SK-N-SH (cell line): Measurements from ENCODE around the gene ATRN. TPM values are rescaled to one million over a fixed set of nuclear protein-coding genes. Genes with fewer than 3 reads are reported as not detected.

Experiments
- CTCF ChIA-PET: fragments of 300-600, 350-600 bp; formaldehyde crosslinking; extraction: SDS; loops from one replicate; lab custom pipeline; 2021; lab: Yijun Ruan, JAX
- POLR2A ChIA-PET: fragments of 350-600 bp; sonication (Branson Sonifier 250); formaldehyde crosslinking; extraction: SDS; loops from one replicate; lab custom pipeline; 2020; ENCODE audit warnings: antibody characterized with exemption, inconsistent platforms; lab: Yijun Ruan, JAX
- DNase-seq: peaks from one replicate; pipeline ENCODE4 v3.0.0; 2012
- H2AFZ ChIP-seq: fragments of 200-600 bp; sonication (generic); 2 replicates; pipeline ENCODE4 v1.8.1; 2016; ENCODE audit warnings: antibody characterized with exemption, mild to moderate bottlenecking, low read depth
- H3F3A ChIP-seq: fragments of 200-600 bp; sonication (generic); replicated peaks from 2 replicates; pipeline ENCODE3; 2016; ENCODE audit warnings: antibody characterized with exemption, mild to moderate bottlenecking; ENCODE audit not compliant: insufficient read depth
- H3K27ac ChIP-seq, 2 experiments: fragments of 200-500 bp in 1 of 2; fragments of 200-600 bp in 1 of 2; sonication (Bioruptor generic) in 1 of 2; sonication (generic), shearing (Covaris generic) in 1 of 2; 2 replicates each; pipeline versions ENCODE4 v1.5.1 to v1.6.1; 2014 to 2016; ENCODE audit warnings: low read depth in 2 of 2, inconsistent platforms in 1 of 2, low read length in 1 of 2, mild to moderate bottlenecking in 1 of 2, mixed read lengths in 1 of 2
- H3K27me3 ChIP-seq: fragments of 200-600 bp; sonication (generic), shearing (Covaris generic); 2 replicates; pipeline ENCODE4 v1.6.1; 2016; ENCODE audit warnings: mixed run types; ENCODE audit not compliant: insufficient read depth
- H3K36me3 ChIP-seq, 2 experiments: fragments of 200-500 bp in 1 of 2; fragments of 200-600 bp in 1 of 2; sonication (Bioruptor generic) in 1 of 2; sonication (generic) in 1 of 2; replicated peaks in 1 of 2; 2 replicates each; pipeline versions ENCODE3 to v1.5.1; 2014 to 2016; ENCODE audit warnings: low read length in 1 of 2, mild to moderate bottlenecking in 1 of 2; ENCODE audit not compliant: insufficient read depth in 2 of 2, control insufficient read depth in 1 of 2
- H3K4me1 ChIP-seq, 2 experiments: fragments of 200-500 bp in 1 of 2; fragments of 200-600 bp in 1 of 2; sonication (Bioruptor generic) in 1 of 2; sonication (generic), shearing (Covaris generic) in 1 of 2; 2 replicates each; pipeline versions ENCODE4 v1.5.1 to v1.6.1; 2014 to 2016; ENCODE audit warnings: low read depth in 1 of 2, low read length in 1 of 2, mixed run types in 1 of 2; ENCODE audit not compliant: insufficient read depth in 2 of 2, control insufficient read depth in 1 of 2
- H3K4me2 ChIP-seq: fragments of 200-600 bp; sonication (generic), shearing (Covaris generic); 2 replicates; pipeline ENCODE4 v1.6.1; 2017; ENCODE audit warnings: mixed run types
- H3K4me3 ChIP-seq, 2 experiments: fragments of 200-500 bp in 1 of 2; fragments of 200-600 bp in 1 of 2; sonication (Bioruptor generic) in 1 of 2; sonication (generic), shearing (Covaris generic) in 1 of 2; 2 replicates each; pipeline versions ENCODE4 v1.5.1 to v1.8.1; 2014 to 2016; ENCODE audit warnings: low read depth in 2 of 2, inconsistent platforms in 1 of 2, low read length in 1 of 2, mild to moderate bottlenecking in 1 of 2, mixed read lengths in 1 of 2, moderate library complexity in 1 of 2
- H3K79me2 ChIP-seq: fragments of 200-600 bp; sonication (generic); 2 replicates; pipeline ENCODE4 v1.8.1; 2017; ENCODE audit warnings: mild to moderate bottlenecking; ENCODE audit not compliant: insufficient read depth
- H3K9ac ChIP-seq: fragments of 200-600 bp; sonication (generic); 2 replicates; pipeline ENCODE4 v1.6.1; 2017; ENCODE audit warnings: mixed run types
- H3K9me2 ChIP-seq: fragments of 200-600 bp; sonication (generic); 2 replicates; pipeline ENCODE4 v1.6.1; 2017; ENCODE audit warnings: mixed run types
- H3K9me3 ChIP-seq: fragments of 200-600 bp; sonication (generic); 2 replicates; pipeline ENCODE4 v1.6.1; 2017; ENCODE audit warnings: mixed run types, mild to moderate bottlenecking, moderate library complexity
- H4K20me1 ChIP-seq: fragments of 200-600 bp; sonication (generic); 2 replicates; pipeline ENCODE4 v1.6.1; 2017; ENCODE audit warnings: mild to moderate bottlenecking, mixed run types; ENCODE audit not compliant: insufficient read depth
- CHD2 ChIP-seq: fragments of 150-350 bp; IDR thresholded peaks from 2 replicates; pipeline ENCODE4 v1.6.1; 2018; ENCODE audit warnings: low read length; ENCODE audit not compliant: partially characterized antibody
- FOXM1 ChIP-seq: IDR thresholded peaks from 2 replicates; pipeline ENCODE4 v1.4.0; 2012; ENCODE audit warnings: low read depth, mild to moderate bottlenecking
- POLR2AphosphoS5 ChIP-seq: IDR thresholded peaks from 2 replicates; pipeline ENCODE4 v1.6.1; 2012; ENCODE audit warnings: low read depth, low read length
- RAD21 ChIP-seq: IDR thresholded peaks from 2 replicates; pipeline ENCODE4 v1.6.1; 2012; ENCODE audit warnings: mild to moderate bottlenecking, low read length
- TAF1 ChIP-seq: IDR thresholded peaks from 2 replicates; pipeline ENCODE4 v1.6.1; 2012; ENCODE audit warnings: low read depth, mild to moderate bottlenecking, low read length, moderate library complexity, borderline replicate concordance
- YY1 ChIP-seq: IDR thresholded peaks from 2 replicates; pipeline ENCODE4 v1.4.0; 2012; ENCODE audit warnings: low read depth, mild to moderate bottlenecking
- WGBS: methylation state at CpG from one replicate; pipeline ENCODE4 v1.1.6; 2017; ENCODE audit warnings: low lambda C conversion rate; 5-methylcytosine and 5-hydroxymethylcytosine counted together
- polyA plus RNA-seq, 3 experiments: library from polyadenylated mRNA; depleted of rRNA; stranded (reverse); fragments of >200 nt; gene quantifications; 2 replicates each; pipeline ENCODE4 v1.2.3, GENCODE V29; 2012
- TF ChIP-seq, protein P1 (sequence below): IDR thresholded peaks from 2 replicates; pipeline ENCODE4; 2012
- TF ChIP-seq, protein P2 (sequence below): IDR thresholded peaks from 2 replicates; pipeline ENCODE4 v1.4.0; 2012; ENCODE audit warnings: low read depth, borderline replicate concordance
- TF ChIP-seq, protein P3 (sequence below): fragments of 150-350 bp; IDR thresholded peaks from 2 replicates; pipeline ENCODE4 v1.6.1; 2017; ENCODE audit warnings: antibody characterized with exemption, low read length, low read depth, borderline replicate concordance
- TF ChIP-seq, protein P4 (sequence below): fragments of 200-600 bp; sonication (generic); IDR thresholded peaks from 2 replicates; pipeline ENCODE4 v1.6.1; 2017; ENCODE audit warnings: antibody characterized with exemption, mild to moderate bottlenecking, moderate library complexity

The ATRN gene
- polyA plus RNA-seq, 1 of the 3 experiments (the other 2 are of a cell fraction) = 33.8 TPM

DNA sequence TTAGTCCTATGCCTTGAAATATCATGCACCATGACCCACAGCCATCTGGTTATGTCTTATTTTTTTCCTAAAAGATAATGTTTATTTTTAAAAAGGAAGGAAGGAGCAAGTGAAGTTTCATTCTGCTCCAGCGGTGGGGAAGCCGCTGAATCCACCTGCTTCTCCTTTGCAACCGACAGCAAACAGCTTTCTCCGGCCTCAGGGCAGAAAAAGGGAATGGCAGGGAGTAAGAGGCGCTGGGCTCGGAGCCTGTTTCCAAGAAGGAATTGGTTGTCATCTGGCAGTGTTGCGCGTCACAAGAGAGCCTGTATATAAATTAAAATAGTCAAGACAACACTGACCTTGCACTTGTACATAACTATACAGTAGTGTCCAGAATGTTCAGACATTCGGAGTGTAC, 178.1 kb downstream of the ATRN start:
- 91% methylated on average over 9 of the region's 9 CpGs for WGBS
- H2AFZ ChIP-seq = no peak overlapping the region
- H3K79me2 ChIP-seq = no peaks in the 10 kb centered on the region
- peaks cover 5% of the 10 kb centered on the region in 2 experiments for H3K36me3 ChIP-seq
- TF ChIP-seq POLR2AphosphoS5 = no peak
- TF ChIP-seq, protein P1, sequence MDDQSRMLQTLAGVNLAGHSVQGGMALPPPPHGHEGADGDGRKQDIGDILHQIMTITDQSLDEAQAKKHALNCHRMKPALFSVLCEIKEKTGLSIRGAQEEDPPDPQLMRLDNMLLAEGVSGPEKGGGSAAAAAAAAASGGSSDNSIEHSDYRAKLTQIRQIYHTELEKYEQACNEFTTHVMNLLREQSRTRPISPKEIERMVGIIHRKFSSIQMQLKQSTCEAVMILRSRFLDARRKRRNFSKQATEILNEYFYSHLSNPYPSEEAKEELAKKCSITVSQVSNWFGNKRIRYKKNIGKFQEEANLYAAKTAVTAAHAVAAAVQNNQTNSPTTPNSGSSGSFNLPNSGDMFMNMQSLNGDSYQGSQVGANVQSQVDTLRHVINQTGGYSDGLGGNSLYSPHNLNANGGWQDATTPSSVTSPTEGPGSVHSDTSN = no peak
- TF ChIP-seq, protein P2, sequence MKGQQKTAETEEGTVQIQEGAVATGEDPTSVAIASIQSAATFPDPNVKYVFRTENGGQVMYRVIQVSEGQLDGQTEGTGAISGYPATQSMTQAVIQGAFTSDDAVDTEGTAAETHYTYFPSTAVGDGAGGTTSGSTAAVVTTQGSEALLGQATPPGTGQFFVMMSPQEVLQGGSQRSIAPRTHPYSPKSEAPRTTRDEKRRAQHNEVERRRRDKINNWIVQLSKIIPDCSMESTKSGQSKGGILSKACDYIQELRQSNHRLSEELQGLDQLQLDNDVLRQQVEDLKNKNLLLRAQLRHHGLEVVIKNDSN = no peak
- TF ChIP-seq, protein P3, sequence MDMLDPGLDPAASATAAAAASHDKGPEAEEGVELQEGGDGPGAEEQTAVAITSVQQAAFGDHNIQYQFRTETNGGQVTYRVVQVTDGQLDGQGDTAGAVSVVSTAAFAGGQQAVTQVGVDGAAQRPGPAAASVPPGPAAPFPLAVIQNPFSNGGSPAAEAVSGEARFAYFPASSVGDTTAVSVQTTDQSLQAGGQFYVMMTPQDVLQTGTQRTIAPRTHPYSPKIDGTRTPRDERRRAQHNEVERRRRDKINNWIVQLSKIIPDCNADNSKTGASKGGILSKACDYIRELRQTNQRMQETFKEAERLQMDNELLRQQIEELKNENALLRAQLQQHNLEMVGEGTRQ = no peak
- TF ChIP-seq RAD21 = no peak
- TF ChIP-seq, protein P4, sequence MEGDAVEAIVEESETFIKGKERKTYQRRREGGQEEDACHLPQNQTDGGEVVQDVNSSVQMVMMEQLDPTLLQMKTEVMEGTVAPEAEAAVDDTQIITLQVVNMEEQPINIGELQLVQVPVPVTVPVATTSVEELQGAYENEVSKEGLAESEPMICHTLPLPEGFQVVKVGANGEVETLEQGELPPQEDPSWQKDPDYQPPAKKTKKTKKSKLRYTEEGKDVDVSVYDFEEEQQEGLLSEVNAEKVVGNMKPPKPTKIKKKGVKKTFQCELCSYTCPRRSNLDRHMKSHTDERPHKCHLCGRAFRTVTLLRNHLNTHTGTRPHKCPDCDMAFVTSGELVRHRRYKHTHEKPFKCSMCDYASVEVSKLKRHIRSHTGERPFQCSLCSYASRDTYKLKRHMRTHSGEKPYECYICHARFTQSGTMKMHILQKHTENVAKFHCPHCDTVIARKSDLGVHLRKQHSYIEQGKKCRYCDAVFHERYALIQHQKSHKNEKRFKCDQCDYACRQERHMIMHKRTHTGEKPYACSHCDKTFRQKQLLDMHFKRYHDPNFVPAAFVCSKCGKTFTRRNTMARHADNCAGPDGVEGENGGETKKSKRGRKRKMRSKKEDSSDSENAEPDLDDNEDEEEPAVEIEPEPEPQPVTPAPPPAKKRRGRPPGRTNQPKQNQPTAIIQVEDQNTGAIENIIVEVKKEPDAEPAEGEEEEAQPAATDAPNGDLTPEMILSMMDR = no peak
- no peak for TF ChIP-seq FOXM1
- peak; percentile 53 for DNase-seq
- no peak overlapping the region for H3K4me3 ChIP-seq
- H3K27me3 ChIP-seq = no peaks in the 10 kb centered on the region
- CTCF ChIA-PET = interaction anchor here (0.6 to 1.9 kb wide), 4 partner anchors 9 to 28 kb away, joined by 3 to 7 read pairs (median 4); no protein-coding TSS in a partner anchor
- H4K20me1 ChIP-seq = no peaks in the 10 kb centered on the region
- no peak overlapping the region for H3K9ac ChIP-seq
- H3K9me2 ChIP-seq = no peaks in the 10 kb centered on the region
- no peak overlapping the region for H3K4me2 ChIP-seq
- H3K9me3 ChIP-seq = no peaks in the 10 kb centered on the region
- peaks cover 0 to 19% of the 10 kb centered on the region in 2 experiments; a peak in 1 of 4 replicates for H3K4me1 ChIP-seq
- H3F3A ChIP-seq = no peaks in the 10 kb centered on the region
- no peak overlapping the region for H3K27ac ChIP-seq
- POLR2A ChIA-PET = no interaction called here

- no peak for DNase-seq
- 87% methylated on average over 8 of the region's 9 CpGs for WGBS
These were observed 180.6 kb downstream of the ATRN start for GRCh38 chr20:3651204-3651962.

More at GRCh38 chr20:3651204-3651962, 180.6 kb downstream of the ATRN start:
- no peak overlapping the region for H3K4me3 ChIP-seq
- H3K4me2 ChIP-seq = no peak overlapping the region
- H3K9me2 ChIP-seq = no peaks in the 10 kb centered on the region
- no peaks in the 10 kb centered on the region for H3K9me3 ChIP-seq
- no peaks in the 10 kb centered on the region for H3F3A ChIP-seq
- H3K9ac ChIP-seq = no peak overlapping the region
- TF ChIP-seq CHD2 (no peak), FOXM1 (no peak), YY1 (no peak), TAF1 (no peak)
- TF ChIP-seq, protein P3 = no peak
- CTCF ChIA-PET = interaction anchor here (1.1 to 2.5 kb wide), 2 partner anchors 25 to 59 kb away, joined by 4 to 8 read pairs; no protein-coding TSS in a partner anchor
- H4K20me1 ChIP-seq = no peaks in the 10 kb centered on the region
- H3K79me2 ChIP-seq = no peaks in the 10 kb centered on the region
- H3K27me3 ChIP-seq = no peaks in the 10 kb centered on the region
- no peak overlapping the region for H3K27ac ChIP-seq
- no peak overlapping the region for H2AFZ ChIP-seq
- POLR2A ChIA-PET = no interaction called here
- H3K36me3 ChIP-seq = no peaks in the 10 kb centered on the region
- H3K4me1 ChIP-seq = peaks cover 0 to 32% of the 10 kb centered on the region in 2 experiments; a peak in 1 of 4 replicates
